ENCODE data around the gene GNAQ.
"Not testable (repeated sequence)": the region's sequence is repeated elsewhere in the genome, so short reads cannot be mapped to it uniquely, and the experiment has no call there.

Gene GNAQ

DNA sequence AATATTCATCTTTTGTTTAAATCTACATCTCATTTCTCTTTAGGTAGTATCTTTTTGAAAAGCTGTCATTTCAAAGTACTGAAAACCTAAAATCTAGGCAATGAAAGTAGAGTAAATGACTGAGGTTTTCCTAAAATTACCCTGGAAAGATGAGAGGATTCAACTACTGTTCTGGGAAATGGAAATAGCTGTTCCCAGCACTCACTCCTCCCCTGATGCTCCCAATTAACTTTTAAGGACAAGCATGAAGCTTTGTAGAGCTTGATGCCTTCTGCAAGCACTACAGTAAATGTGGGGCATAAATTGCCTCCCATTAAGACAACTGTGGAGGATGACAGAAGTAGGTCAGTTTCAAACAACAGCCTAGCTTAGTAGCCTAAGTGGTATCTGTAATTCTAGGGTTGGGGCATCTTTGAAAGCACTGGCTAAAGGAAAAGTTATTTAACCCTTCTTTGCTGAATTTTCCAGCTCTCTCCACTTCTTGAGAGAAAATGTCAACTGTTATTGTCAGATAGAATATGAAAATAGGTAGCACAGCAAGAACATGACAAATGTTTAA is 283.3 kb downstream of the GNAQ start:
- no peak for DNase-seq (ENCODE audit: low read depth in 1 of 2, low spot score in 1 of 2)

DNA sequence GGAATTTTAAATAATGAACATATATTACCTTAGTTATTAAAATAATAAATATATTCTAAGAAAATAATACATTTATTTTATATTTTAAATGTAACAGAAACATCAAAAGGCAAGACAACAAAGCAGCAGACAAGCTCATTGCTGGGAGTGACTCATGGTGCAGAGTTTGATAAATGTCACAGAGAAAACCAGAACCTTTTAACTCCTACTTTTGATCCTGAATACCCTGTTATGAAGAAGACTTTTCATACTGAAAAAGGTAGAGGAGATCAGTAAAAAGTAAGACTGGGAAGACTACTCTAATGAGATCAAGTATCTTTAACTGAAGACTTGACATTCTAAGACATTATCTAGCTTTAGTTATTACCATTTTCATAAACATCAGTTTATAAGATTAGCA is 284.4 kb downstream of the GNAQ start:
- no peak for DNase-seq (ENCODE audit: low read depth in 1 of 2, low spot score in 1 of 2)

DNA sequence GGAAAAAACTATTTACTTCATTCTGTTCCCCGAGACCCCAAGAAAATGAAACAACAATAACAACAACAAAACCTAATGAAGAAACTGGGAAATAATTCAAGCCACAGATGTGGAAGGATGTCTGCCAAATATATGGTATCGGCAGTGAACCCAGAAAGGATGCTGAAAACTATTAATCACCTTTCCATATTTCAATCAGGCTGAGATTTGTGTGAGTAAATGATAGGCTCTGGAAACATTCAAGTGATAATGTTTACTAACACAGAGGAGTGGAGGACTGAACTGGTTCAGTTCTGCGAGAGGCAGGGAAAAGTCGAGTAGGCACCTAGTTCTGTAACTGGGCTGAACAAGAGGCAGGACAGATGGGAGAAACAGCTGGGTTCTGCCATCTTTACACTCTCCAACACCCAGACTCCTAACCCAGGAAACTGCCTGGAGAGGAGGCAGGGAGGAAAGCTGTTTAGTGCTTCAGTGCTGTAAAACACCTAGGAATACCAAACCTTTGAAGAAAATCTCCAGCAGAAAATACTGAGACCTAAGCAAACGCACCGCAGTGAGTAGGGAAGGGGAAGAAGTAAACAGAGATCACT is 286.7 kb downstream of the GNAQ start:
- DNase-seq (ENCODE audit: low read depth in 1 of 2, low spot score in 1 of 2) = no peak

DNA sequence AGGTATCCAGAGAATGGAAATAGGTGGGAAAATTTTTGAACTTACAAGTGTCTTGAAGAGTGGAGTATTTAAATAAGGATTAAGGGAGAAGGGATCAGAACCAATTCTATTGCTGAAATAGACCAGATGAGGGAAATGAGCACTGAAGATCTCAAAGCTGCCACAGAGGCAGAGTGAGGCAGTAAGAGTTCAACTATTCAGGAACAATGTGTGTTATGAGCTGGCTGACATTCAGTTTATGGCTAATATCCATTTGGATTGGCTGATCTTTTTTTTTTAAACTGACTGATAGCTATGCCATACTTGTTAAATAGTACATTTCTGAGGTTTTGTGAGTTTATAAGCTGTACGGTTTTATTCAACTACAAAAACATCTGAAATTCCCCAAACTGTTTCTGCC is 288.2 kb downstream of the GNAQ start:
- DNase-seq (ENCODE audit: low read depth in 1 of 2, low spot score in 1 of 2) = no peak

DNA sequence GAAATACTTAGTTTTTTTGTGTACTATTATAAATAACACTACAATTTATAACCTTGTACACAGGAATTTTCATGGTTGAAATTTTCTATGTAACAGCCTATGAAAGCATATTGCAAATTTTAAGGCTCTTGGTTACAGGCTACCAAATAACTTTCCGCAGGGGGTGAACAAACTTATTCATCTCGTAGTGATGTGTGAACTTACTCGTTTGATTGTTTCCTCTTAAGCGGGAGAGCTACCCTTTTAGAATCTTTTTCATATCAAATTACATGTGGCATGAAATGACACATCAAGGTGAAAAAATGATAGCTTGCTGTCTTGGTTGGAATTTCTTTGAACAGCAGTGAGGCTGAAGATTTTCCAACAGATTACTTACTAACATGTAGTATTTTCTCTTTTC is 292.7 kb downstream of the GNAQ start:
- no peak for DNase-seq (ENCODE audit: low read depth in 1 of 2, low spot score in 1 of 2)

DNA sequence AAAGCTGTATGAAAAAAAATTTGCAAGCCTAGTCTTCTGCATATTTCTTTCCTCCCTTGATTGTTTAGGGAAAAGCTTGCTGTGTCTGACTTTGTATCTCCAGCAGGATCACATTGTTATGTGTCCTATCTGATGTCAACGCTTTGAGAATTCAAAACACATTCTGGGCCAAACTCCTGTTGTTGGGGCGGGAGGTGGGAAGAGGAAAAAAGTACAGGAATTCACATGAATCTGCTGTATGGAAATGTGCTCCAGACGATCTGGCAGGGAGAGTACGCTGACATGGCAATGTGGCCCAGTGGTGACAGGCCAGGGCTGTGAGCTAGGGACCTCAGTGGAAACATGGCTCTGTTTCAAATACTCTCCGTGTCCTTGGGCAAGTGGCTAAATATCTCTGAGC is 296.1 kb downstream of the GNAQ start:
- DNase-seq (ENCODE audit: low read depth in 1 of 2, low spot score in 1 of 2) = no peak

DNA sequence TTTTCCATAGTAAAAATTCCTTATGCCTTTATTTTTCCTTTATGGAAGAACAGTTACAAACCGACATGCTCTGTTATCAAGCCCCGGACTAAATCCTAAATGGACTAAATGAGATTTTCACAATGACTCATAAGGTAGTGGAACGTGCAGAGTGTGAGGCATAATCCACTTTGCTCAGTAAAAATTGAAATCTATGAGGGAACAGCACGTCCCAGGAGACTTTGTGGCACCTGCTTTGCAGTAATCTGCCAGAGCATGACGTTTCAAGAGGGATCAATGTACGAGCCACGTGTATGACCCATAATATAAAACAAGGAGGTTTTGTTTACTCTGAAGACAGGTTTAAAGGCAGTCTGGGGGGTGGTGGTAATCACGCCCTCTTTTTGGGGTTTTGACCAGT is 299.7 kb downstream of the GNAQ start:
- DNase-seq (ENCODE audit: low read depth in 1 of 2, low spot score in 1 of 2) = no peak

DNA sequence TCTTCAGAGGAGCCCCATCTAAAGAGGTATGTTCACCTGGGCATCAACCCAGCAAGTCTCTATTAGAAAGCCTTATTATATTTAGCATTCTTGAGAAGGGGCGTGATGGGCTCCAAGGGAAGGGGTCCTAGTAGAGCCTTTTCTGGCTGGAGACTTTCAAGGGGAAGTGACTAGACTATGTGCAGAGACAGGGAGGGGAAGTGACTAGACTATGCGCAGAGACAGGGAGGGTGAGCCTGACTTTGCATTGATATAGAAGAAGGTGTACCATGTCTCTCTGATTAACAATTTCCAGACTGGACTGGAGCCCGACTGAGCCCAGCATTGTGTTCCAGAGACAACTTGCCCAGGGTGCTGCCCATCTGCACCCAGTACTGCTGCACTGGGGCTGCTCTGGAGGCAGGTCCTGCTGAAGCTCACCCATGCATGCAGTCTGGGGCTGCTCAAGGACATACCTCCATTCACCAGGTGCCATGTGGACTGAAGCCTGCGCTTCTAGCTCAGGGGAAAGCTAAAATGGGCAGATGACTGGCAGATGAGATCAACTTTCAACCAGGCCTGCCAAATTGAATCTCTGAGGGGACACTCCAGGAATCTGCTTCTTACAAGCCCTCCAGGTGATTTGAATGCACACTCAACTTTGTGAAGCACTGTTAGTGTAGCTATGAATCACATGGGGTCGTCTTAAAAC is 300.5 kb downstream of the GNAQ start:
- no peak for DNase-seq (ENCODE audit: low read depth in 1 of 2, low spot score in 1 of 2)

DNA sequence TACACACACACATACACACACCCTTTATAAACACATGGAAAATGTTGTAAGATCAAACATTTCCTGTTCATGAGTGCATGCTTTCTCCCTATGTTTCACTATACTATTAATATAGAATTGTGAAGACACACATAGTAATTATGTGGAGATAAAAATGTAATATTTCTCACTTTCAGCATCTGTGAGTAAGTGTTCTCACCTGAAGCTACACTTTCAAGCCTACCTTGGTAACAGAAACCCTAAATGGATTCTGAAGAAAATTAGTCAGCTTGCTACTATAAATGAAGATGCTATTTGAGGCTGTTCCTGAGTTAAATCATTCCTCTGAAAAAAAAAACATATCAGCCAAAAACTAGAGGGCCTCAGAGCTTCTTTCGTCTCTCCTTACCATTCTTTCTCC is 302.4 kb downstream of the GNAQ start:
- DNase-seq (ENCODE audit: low read depth in 1 of 2, low spot score in 1 of 2) = no peak

DNA sequence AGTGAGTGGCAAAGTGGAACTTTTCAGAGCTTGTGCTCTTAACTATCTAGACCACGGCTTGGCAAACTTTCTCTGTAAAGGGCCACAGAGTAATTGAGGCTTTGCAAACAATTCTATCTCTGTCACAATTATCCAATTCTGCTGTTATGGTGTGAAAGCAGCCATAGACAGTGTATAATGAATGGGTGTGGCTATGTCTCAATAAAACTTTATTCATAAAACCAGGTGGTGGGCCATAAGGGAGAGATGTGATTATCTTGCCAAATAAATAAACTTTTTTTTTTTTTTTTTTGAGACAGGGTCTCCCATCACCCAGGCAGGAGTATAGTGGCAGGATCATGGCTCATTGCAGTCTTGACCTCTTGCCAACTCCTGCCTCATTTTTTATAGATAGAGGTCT is 304.8 kb downstream of the GNAQ start:
- no peak for DNase-seq (ENCODE audit: low read depth in 1 of 2, low spot score in 1 of 2)

DNA sequence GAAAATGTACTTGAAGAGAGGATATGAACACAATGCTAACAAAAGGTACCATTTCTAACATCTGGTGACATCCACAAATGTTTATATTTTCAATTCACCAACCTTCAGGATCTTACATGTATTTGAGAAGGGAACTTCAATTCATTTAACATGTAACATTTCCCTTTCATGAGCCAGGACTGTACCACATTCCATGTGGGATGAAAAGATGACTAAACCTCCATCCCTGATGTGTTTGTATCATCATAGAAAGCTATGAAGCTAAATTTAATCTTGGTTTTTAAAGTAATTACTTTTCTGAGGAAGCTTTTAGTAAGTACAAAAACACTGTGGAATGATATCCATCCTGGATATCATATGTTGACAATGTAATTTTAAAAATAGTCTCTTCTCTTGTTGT is 305.3 kb downstream of the GNAQ start:
- no peak for DNase-seq (ENCODE audit: low read depth in 1 of 2, low spot score in 1 of 2)

DNA sequence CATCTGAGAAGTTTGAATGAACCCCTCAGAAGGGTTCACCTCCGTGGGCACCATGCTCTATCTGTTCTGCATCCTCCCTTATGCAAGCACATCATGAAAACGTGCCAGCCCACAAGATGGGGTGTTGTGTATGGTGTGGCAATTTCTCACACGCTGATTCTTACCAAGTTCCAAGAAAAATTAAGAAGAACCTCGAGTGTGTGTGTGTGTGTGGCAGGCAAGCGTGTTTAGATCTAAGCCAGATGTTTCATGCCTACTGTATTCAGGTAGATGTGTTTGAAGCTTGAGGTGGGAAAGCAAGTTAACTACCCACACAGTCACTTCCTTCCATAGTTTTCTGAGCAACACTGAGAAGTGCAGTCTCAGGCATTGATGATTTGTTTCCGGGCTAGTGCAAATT is 305.8 kb downstream of the GNAQ start:
- no peak for DNase-seq (ENCODE audit: low read depth in 1 of 2, low spot score in 1 of 2)

DNA sequence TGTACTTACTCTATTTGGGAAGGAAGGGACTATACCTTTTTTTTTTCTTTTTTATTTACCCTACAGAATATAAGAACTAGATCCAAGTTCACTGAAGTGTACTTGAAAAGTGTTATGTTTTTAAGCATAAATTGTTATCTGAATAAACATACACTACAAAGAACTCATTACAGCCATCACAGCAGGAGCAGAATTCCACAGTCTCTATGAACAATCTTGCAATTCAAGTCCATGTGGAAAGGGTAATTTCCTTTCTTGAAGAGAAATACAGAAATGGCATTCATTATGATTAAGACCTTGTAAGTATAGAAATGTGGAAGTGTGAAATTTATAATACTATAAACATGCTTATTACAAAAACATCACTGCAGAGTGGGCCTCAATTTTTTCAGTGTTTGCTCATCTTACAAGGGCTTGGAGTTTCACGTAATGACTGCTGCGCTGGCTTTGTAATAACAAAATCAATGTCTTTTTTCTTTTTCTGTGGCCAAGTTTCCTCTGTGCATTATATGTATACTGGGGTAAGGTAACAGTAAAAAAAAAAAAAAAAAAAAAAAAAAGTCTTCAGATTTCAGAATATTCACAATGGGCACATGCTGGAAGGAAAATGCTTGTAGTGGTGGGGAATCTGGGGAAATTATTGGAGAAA is 306.4 kb downstream of the GNAQ start:
- no peak for DNase-seq (ENCODE audit: low read depth in 1 of 2, low spot score in 1 of 2)

DNA sequence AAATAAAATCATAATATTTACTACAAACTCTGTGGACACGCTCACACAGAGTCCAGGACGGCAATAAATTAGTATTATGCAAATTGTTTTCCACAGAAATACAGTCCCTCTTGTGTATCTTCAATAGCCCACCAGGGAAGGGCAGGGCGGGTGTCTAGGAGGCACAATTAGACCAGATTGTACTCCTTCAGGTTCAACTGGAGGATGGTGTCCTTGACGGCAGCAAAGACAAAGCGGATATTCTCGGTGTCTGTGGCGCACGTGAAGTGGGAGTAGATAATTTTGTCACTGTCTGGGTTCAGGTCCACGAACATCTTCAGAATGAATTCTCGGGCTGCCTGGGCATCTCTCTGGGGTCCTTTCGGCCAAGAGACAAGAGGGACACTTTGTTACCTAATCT is 310.5 kb downstream of the GNAQ start:
- not testable (repeated sequence) for DNase-seq (ENCODE audit: low read depth in 1 of 2, low spot score in 1 of 2)

DNA sequence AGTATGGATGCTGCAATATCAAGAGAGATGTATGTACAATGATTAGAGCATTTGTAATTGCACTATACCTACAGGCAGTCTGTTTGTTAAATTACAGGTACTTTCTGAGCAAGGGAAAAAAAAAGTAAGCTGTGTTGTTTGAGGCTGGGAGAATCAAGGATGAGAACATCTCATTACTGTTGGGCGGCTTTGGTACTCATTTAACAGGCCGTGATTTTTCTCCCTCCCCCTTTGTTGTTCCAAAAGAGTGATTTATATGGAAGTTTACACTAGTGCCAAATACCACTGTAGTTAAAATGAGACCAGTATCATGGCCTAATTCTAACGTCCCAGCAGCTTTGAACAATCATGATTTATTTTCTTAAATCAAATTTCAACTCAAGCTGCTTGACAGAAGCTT is 312.3 kb downstream of the GNAQ start:
- no peak for DNase-seq (ENCODE audit: low read depth in 1 of 2, low spot score in 1 of 2)

DNA sequence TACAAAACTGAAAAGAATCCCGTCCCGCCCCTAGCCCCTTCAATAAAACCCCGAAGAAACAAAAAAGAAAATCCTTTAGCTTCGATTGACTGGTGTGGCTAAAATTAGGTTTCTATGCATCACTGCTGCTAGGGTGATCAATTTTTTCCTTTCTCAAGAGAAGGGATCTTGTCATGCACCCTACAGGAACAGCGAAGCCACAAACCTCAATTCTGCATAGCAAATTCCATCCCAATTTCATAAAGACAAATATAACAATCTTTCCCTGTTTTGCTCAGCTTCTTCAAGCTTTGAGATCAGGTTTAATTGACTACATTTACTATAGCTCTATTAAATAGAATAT is 313.3 kb downstream of the GNAQ start:
- not testable (repeated sequence) for DNase-seq (ENCODE audit: low read depth in 1 of 2, low spot score in 1 of 2)

DNA sequence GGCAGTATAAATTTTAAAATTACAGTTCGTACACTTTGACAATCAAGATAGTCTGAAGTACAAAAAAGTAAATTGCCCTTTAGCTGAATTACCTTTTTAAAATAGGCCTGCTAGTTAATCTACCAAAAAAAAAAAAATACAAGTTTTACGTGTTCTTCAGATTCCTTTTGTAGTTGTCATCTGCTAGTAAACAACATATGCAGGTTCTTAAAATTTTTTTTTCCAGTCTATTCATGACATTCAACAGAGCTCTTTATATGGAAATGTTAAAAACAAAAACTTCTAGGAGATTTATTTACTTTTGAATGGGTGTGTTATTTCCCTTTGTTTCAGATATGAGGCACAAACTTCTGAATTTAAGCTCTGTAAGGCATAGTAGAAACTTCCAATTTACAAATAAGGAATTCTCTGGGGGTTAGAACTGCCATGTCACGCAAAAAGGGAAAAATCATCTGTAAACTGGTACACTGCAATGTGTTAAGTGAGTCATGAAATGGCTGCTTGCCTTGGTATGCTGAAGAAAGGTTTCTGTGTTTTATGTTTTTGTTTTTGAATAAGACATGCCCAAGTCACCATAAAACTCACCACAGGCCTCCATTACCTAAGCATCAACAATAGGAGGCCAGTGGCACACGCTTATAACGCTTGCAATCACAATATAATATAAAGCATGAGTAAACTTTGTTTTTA is 313.9 kb downstream of the GNAQ start:
- DNase-seq (ENCODE audit: low read depth in 1 of 2, low spot score in 1 of 2) = not testable (repeated sequence)

DNA sequence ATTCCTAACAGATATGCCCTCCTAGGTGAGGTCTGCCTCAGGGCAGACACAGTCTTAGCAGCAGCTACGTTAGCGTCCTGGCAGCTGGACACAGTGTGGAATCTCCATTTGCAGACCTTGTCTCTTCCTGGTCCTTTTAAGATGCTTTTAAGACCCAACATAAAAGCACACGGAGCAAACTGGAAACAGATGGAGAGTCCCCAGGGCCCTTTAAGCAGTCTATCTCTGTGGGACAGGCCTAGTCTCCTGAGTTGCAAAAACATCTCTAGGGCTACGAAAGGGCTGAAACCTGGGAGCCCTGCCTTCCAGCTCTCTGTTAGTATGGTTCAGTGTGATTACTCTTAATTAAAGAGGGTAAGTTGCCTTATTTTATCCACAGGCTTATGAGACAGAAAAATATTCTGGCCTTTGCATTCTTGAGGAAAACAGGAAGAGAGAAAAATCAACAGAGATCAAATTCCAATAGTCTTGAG is 317.5 kb downstream of the GNAQ start:
- DNase-seq (ENCODE audit: low read depth in 1 of 2, low spot score in 1 of 2) = no peak

DNA sequence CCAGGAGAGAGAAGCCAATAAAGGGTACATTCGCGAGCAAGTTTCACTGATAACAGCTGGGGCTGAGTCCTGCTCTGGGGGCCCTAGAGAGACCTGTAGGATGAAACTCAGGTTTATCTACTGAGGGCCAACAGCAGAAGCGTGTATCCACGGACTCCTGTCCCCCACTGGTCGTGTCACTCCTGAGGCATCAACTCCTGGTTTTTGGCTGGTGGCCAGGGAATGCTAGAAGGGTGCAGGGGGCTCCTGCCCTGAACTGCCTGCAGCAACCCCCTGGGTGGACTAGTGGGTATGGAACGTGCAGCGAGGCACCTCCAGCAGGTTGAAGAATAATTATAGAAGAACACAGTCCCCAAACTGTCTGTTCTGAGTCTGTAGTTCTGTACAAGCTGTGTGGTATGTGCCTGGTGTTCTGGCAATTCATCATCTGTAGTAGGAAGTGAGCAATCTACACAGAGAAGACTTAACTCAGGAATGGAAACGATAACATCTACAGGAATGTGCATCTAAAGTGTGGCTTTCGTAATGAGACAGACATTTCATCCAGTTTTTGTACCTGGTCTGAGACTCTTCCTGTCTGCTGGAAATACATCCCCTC is 319.0 kb downstream of the GNAQ start:
- no peak for DNase-seq (ENCODE audit: low read depth in 1 of 2, low spot score in 1 of 2)

DNA sequence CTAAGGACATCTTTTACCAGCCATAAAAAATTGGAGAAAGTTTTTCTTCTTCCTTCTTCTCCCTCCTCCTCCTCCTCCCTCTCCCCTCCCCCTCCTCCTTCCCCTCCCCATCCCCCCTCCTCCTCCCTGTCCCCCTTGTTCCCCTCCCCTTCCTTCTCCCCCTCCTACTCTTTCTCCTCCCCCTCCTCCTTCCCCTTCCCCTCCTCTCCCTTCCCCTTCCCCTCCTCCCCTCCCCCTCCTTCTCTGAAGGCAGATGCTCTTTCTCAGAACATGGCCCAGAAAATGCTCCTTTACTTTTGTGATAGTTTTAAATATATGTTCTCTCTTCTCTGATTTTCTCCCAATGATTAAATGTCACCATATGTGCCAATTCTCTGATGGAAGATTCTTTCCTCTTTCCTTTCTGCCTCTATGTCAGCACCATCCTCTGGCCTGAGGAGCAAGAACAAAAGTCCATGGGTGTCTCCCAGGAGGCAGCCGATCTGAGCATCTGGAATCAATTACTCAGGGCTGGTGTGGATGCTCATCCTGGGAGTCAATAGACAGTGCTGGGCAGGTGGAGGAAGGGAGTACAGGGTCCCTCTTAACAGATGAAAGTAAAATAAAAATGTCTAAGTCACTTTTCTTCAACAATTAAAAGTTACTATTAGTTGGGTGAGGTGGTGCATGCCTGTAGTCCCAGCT is 320.5 kb downstream of the GNAQ start:
- no peak for DNase-seq (ENCODE audit: low read depth in 1 of 2, low spot score in 1 of 2)

DNA sequence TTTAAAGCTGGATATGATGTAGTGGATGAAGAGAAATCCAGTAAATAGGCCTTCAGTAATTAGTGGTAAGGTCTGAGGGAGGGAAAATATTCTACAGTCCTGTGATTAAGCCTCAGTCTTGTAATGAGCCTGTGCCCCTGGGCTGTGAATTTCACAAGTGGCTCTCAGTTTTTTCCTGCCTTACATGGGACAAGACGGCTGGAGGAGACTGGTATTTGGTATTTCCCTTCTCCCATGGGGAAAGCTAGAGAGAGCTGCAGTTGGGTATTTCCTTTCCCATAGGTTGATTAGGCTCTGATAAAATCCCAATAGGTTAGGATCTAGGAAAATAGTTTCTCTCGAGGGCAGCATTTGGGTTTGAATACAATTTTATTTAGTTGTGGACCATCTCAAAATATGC is 321.3 kb downstream of the GNAQ start:
- no peak for DNase-seq (ENCODE audit: low read depth in 1 of 2, low spot score in 1 of 2)

Measured in stimulated activated CD4-positive, alpha-beta T cell treated with anti-CD3 and anti-CD28 coated beads, Interleukin-15, amount 100 ng/mL, for 1 hour (primary cell).